HL-60/S4 treated with retinoic acid at 250 ng/mL for 4 days and 3 days (cell line): ENCODE results near the gene TSPYL6.

Source experiments
- in situ Hi-C: fragments of 300-500 bp; cut with MboI; formaldehyde crosslinking; loops from 2 replicates; pipeline ENCODE4 v1.7.0; 2022; ENCODE audit warnings: low sequenced_read_pairs

The TSPYL6 gene

DNA sequence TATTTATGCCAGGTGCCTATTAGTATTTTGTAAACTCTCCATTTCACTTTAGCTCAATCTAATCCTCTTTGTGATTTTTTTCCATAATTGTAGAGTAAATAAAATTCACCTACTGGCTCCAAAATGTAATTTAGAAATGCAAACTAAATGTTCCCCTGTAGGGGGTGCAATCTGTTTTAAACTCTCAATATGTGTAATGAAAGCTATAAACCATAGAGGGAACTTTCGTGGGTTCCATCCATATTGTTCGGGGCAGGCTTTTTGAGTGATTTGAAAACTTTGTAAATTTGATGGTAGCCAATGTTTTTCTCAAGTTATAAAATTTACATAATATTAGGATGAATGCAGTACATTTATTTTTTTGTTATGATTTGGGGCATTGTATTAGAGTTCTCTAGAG, 49.4 kb downstream of the TSPYL6 start:
- in situ Hi-C loops: no loop called here

DNA sequence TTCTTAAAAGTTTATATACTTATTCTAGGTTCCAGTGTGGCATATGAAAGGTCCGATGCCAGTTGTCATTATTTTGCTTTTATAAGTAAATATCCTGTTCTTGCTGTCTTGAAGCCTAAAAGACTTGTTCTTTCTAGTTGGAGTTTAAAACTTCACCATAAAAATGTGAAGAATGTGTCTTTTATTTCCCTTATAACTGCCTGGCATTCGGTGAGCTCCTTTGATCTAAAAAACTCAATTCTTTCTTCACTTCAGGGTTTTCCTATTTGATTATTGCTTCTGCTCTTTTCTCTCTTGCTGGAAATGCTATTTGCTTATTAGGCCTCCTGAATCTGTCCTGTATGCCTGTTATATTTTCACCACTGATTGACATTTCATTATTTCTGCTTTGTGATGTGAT, 51.6 kb downstream of the TSPYL6 start:
- in situ Hi-C loops: no loop called here
